Activated CD8-positive, alpha-beta memory T cell treated with anti-CD3 and anti-CD28 coated beads for 1 hour (primary cell): Measurements from ENCODE around the gene HSDL1.

Source experiments
- DNase-seq, 2 donors: peaks; one replicate each; pipeline ENCODE4 v3.0.0-alpha.2; 2020; ENCODE audit warnings: low read depth in 1 of 2; ENCODE audit errors: extremely low read depth in 1 of 2

The HSDL1 gene

GRCh38 chr16:84084570-84085270, 60.3 kb downstream of the HSDL1 start:
- DNase-seq, result peak; percentile 27 to 43

- DNase-seq, result no peak
Observed at GRCh38 chr16:84082835-84083569, 62.0 kb downstream of the HSDL1 start.

- no peak for DNase-seq
Observed at GRCh38 chr16:84082110-84082509, 62.9 kb downstream of the HSDL1 start.

- no peak for DNase-seq
Observed at GRCh38 chr16:84081446-84081989, 63.5 kb downstream of the HSDL1 start.

GRCh38 chr16:84080813-84081212, 64.2 kb downstream of the HSDL1 start:
- no peak for DNase-seq

- no peak for DNase-seq
Observed at GRCh38 chr16:84080378-84080777, 64.6 kb downstream of the HSDL1 start.

- DNase-seq, result no peak
Observed at GRCh38 chr16:84079664-84080063, 65.3 kb downstream of the HSDL1 start.

GRCh38 chr16:84075376-84075775, 69.6 kb downstream of the HSDL1 start:
- no peak for DNase-seq

- no peak for DNase-seq
Observed at GRCh38 chr16:84074721-84075120, 70.3 kb downstream of the HSDL1 start.
